Stimulated activated CD4-positive, alpha-beta T cell treated with anti-CD3 and anti-CD28 coated beads, TNF-alpha, amount 100 ng/mL, for 48 hours (primary cell): ENCODE data around the gene MARCHF2.
"Not testable (repeated sequence)": the region's sequence is repeated elsewhere in the genome, so short reads cannot be mapped to it uniquely, and the experiment has no call there.

Experiments used
- DNase-seq, 3 donors: peaks; one replicate each; pipeline ENCODE4 v3.0.0-alpha.2; 2020; ENCODE audit warnings: low read depth in 3 of 3

Gene MARCHF2, protein sequence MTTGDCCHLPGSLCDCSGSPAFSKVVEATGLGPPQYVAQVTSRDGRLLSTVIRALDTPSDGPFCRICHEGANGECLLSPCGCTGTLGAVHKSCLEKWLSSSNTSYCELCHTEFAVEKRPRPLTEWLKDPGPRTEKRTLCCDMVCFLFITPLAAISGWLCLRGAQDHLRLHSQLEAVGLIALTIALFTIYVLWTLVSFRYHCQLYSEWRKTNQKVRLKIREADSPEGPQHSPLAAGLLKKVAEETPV

GRCh38 chr19:8412783-8413628, at the start of gene MARCHF2:
Gene MARCHF2 (plus strand): TSS chr19:8413305. CDS start chr19:8421841, 8,536 bp downstream.
- peak; percentile 87 to 93 (median 90) for DNase-seq

- DNase-seq: peak; percentile 38 to 81 (median 48)
Measured at GRCh38 chr19:8363803-8364771, 49.0 kb upstream of the MARCHF2 start, which contains the start of gene ANGPTL4. Gene ANGPTL4 (plus strand): TSS chr19:8364155. CDS start chr19:8364322, 167 bp downstream.

GRCh38 chr19:8366121-8366581, 47.0 kb upstream of the MARCHF2 start:
- DNase-seq: no peak

GRCh38 chr19:8366961-8367326, 46.2 kb upstream of the MARCHF2 start:
- no peak for DNase-seq

DNA sequence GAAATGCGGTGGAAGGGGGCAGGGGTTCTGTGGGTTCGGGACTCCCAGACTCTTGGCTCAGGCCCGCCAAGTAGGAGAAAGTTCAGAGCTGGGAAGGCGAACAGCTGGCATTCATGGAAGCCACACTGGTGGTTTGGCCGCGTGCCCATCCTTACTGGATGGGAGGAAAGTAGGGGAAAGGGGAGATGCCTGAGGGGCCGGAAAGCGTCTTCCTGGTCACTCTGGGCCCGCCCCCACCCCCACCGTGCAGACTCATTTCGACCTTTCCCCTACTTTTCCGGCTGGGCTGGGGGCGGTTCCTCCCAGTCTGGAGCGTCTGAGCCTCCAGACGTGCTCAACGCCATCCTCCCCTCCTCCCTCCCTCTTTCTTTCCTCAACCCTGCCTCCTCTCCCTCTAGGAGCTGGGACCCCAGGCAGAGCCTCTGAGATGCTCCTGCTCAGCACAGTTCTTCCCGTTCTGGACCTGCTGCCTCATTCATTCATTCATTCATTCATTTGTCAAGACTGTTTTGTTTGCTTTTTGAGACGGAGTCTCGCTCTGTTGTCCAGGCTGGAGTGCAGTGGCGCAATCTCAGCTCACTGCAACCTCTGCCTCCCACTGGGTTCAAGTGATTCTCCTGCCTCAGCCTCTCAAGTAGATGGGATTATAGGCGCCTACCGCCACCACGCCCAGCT, 45.6 kb upstream of the MARCHF2 start:
- DNase-seq: no peak

GRCh38 chr19:8370176-8371010, 42.7 kb upstream of the MARCHF2 start:
- no peak for DNase-seq

- DNase-seq: no peak
Measured at GRCh38 chr19:8371011-8371804, 41.9 kb upstream of the MARCHF2 start.

- DNase-seq: no peak
Measured at GRCh38 chr19:8373867-8374813, 39.0 kb upstream of the MARCHF2 start.

- not testable (repeated sequence) for DNase-seq
Measured at GRCh38 chr19:8375766-8376165, 37.3 kb upstream of the MARCHF2 start.

DNA sequence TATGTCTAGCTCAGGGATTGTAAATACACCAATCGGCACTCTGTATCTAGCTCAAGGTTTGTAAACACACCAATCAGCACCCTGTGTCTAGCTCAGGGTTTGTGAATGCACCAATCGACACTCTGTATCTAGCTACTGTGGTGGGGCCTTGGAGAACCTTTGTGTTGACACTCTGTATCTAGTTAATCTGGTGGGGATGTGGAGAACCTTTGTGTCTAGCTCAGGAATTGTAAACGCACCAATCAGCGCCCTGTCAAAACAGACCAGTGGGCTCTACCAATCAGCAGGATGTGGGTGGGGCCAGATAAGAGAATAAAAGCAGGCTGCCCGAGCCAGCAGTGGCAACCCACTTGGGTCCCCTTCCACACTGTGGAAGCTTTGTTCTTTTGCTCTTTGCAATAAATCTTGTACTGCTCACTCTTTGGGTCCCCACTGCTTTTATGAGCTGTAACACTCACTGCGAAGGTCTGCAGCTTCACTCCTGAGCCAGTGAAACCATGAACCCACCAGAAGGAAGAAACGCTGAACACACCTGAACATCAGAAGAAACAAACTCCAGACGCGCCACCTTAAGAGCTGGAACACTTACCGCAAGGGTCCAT, 36.6 kb upstream of the MARCHF2 start:
- not testable (repeated sequence) for DNase-seq

DNA sequence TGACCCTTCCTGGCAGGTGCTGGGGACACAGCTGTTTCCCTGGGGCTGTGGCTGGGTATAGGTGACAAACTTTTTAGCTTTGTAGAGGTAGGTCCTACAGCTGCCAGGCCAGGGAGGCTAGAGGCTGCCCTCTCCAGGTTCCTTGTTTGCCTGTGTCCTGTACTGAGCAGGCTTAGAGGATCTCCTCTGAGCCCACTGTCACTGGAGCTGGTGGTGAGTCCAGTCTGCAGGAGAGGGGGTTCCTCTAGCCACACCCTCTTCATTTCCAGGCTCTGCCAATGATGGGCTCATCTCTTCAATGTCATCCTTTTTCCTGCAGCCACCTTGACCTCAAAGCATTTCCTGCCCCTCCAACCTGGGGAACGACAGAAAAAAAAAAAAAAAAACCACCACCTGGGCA, 35.5 kb upstream of the MARCHF2 start:
- DNase-seq: no peak

DNA sequence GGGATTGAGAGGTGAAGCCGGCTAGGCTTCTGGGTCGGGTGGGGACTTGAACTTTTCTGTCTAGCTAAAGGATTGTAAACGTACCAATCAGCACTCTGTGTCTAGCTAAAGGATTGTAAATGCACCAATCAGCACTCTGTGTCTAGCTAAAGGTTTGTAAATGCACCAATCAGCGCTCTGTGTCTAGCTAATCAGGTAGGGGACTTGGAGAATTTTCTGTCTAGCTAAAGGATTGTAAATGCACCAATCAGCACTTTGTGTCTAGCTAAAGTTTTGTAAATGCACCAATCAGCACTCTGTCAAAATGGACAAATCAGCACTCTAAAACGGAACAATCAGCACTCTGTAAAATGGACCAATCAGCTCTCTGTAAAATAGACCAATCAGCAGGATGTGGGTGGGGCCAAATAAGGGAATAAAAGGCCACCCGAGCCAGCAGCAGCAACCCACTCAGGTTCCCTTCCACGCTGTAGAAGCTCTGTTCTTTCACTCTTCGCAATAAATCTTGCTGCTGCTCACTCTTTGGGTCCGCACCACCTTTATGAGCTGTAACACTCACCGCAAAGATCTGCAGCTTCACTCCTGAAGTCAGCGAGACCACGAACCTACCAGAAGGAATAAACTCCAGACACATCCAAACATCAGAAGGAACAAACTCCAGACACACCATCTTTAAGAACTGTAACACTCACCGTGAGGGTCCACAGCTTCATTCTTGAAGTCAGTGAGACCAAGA, 33.8 kb upstream of the MARCHF2 start:
- DNase-seq: not testable (repeated sequence)

DNA sequence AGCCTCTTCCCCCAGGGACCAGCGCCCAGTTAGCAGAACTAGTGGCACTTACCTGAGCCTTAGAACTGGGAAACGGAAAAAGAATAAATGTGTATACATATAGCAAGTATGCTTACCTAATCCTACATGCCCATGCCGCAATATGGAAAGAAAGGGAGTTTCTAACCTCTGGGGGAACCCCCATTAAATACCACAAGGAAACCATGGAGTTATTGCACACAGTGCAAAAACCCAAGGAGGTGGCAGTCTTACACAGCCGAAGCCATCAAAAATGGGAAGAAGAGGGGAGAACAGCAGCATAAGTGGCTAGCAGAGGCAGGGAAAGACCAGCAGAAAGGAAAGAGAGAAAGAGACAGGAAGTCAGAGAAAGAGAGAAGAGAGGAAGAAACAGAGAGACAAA, 28.5 kb upstream of the MARCHF2 start:
- DNase-seq: not testable (repeated sequence)

GRCh38 chr19:8385103-8385502, 28.0 kb upstream of the MARCHF2 start:
- DNase-seq: not testable (repeated sequence)

DNA sequence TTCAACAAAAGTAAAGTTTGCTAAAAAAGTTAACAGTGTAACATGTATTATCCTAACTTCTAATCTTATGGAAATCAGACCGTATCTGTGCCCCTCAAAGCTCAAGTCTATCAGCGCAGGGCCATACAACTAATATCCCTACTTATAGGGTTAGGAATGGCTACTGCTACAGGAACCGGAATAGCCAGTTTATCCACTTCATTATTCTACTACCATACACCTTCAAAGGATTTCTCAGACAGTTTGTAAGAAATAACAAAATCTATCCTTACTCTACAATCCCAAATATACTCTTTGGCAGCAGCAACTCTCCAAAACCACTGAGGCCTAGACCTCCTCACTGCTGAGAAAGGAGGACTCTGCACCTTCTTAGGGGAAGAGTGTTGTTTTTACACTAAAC, 27.5 kb upstream of the MARCHF2 start:
- not testable (repeated sequence) for DNase-seq

GRCh38 chr19:8386419-8386818, 26.7 kb upstream of the MARCHF2 start:
- DNase-seq: not testable (repeated sequence)

- DNase-seq: no peak
Measured at GRCh38 chr19:8386990-8387389, 26.1 kb upstream of the MARCHF2 start.
